ENCODE data around the gene SLC6A16. TPM values are rescaled to one million over a fixed set of nuclear protein-coding genes. Genes with fewer than 3 reads are reported as not detected.

SLC6A16 gene
- total and polyA plus RNA-seq, 2 of the 8 experiments (the other 6 are each of a cell fraction or from before 2014, with no cell fraction given), result 1.1 to 1.5 TPM

- FAIRE-seq (no peak), DNase-seq (ENCODE audit: low read depth in 1 of 2, low spot score in 2 of 2) (no peak)
- Histone ChIP-seq H3K4me3 (ENCODE audit: extremely low read depth in 1 of 4, insufficient read depth in 2 of 4, low read depth in 3 of 4, low read length in 4 of 4) (no peak overlapping the region), H3K4ac (replicated peaks; ENCODE audit: insufficient read length, low read depth, low read length) (no peak overlapping the region), H2BK120ac (replicated peaks; ENCODE audit: low read depth, low read length) (no peak overlapping the region), H3K4me2 (ENCODE audit: insufficient read depth in 1 of 2, low read depth in 2 of 2, low read length in 2 of 2) (no peak overlapping the region), H4K20me1 (replicated peaks in 1 of 2; ENCODE audit: control insufficient read depth in 1 of 2, insufficient read depth in 2 of 2, low read length in 2 of 2) (no peaks in the 10 kb centered on the region), H3K27me3 (replicated peaks in 1 of 4; ENCODE audit: control insufficient read depth in 3 of 4, extremely low read depth in 1 of 4, insufficient read depth in 3 of 4, low read length in 3 of 4) (no peaks in the 10 kb centered on the region), H3K79me1 (ENCODE audit: low read depth, low read length) (no peaks in the 10 kb centered on the region), H3K27ac (ENCODE audit: low read depth, low read length) (no peak overlapping the region), H2AK5ac (ENCODE audit: low read depth, low read length) (no peak overlapping the region), H3K79me2 (ENCODE audit: control insufficient read depth in 1 of 2, insufficient read depth in 2 of 2, low read length in 2 of 2) (no peaks in the 10 kb centered on the region), H3K23me2 (ENCODE audit: low read depth, low read length) (no peaks in the 10 kb centered on the region), H2BK15ac (ENCODE audit: low read length) (no peak overlapping the region), H3K23ac (ENCODE audit: insufficient read length) (no peak overlapping the region), H3K4me1 (replicated peaks in 1 of 4; ENCODE audit: control insufficient read depth in 3 of 4, insufficient read depth in 4 of 4, low read length in 3 of 4) (no peaks in the 10 kb centered on the region), H3K9me3 (ENCODE audit: insufficient read depth in 2 of 2, low read depth in 1 of 2, low read length in 1 of 2) (no peaks in the 10 kb centered on the region), H3K36me3 (ENCODE audit: control insufficient read depth in 2 of 4, insufficient read depth in 4 of 4, low read length in 3 of 4) (no peaks in the 10 kb centered on the region), H4K5ac (ENCODE audit: insufficient read length, low read depth, low read length) (no peak overlapping the region), H3K9ac (replicated peaks in 1 of 4; ENCODE audit: extremely low read depth in 1 of 4, low read depth in 3 of 4, low read length in 3 of 4) (no peak overlapping the region), H2AFZ (ENCODE audit: low read length) (no peak overlapping the region), H2BK12ac (ENCODE audit: low read depth, low read length) (no peak overlapping the region), H4K8ac (ENCODE audit: extremely low read depth, insufficient read depth, low read length) (no peak overlapping the region), H2BK5ac (ENCODE audit: low read depth, low read length) (no peak overlapping the region), H3K18ac (ENCODE audit: extremely low read depth, low read length) (no peak overlapping the region), H2BK20ac (ENCODE audit: low read length) (no peak overlapping the region), H4K91ac (replicated peaks; ENCODE audit: insufficient read length, low read length) (no peak overlapping the region), H3K14ac (ENCODE audit: insufficient read length) (no peak overlapping the region), H3K56ac (replicated peaks; ENCODE audit: insufficient read length, low read depth, low read length) (no peak overlapping the region)
- 90% methylated on average over 8 of the region's 8 CpGs; no CpG with 5 or more reads in 1 of the 2 experiments for WGBS, 2 experiments (ENCODE audit: extremely low coverage in 1 of 2, insufficient coverage in 1 of 2, insufficient read length in 1 of 2, insufficient replicate concordance in 2 of 2, low coverage in 1 of 2, low lambda C conversion rate in 2 of 2, missing lambda C conversion rate in 1 of 2)
- ChIA-PET CTCF (ENCODE audit: partially characterized antibody) (interaction anchor here (1.0 to 2.6 kb wide), 5 partner anchors 13 to 70 kb away, joined by 3 to 10 read pairs (median 4); no protein-coding TSS in a partner anchor), POLR2A (ENCODE audit: partially characterized antibody) (interaction anchor here (0.6 kb wide), 1 partner anchor 17 kb away, joined by 3 read pairs; no protein-coding TSS in a partner anchor)
- no peak for TF ChIP-seq EZH2 (IDR thresholded peaks at IDR 0.05; ENCODE audit: low read depth, low read length, severe bottlenecking)
- no peak for TF ChIP-seq BACH1 (IDR thresholded peaks at IDR 0.05; ENCODE audit: low read length)
- no peak for TF ChIP-seq TEAD4 (IDR thresholded peaks at IDR 0.05; ENCODE audit: low read depth, low read length)
- no peak for TF ChIP-seq SP2 (IDR thresholded peaks at IDR 0.05; ENCODE audit: low read length)
- TF ChIP-seq, protein P1, sequence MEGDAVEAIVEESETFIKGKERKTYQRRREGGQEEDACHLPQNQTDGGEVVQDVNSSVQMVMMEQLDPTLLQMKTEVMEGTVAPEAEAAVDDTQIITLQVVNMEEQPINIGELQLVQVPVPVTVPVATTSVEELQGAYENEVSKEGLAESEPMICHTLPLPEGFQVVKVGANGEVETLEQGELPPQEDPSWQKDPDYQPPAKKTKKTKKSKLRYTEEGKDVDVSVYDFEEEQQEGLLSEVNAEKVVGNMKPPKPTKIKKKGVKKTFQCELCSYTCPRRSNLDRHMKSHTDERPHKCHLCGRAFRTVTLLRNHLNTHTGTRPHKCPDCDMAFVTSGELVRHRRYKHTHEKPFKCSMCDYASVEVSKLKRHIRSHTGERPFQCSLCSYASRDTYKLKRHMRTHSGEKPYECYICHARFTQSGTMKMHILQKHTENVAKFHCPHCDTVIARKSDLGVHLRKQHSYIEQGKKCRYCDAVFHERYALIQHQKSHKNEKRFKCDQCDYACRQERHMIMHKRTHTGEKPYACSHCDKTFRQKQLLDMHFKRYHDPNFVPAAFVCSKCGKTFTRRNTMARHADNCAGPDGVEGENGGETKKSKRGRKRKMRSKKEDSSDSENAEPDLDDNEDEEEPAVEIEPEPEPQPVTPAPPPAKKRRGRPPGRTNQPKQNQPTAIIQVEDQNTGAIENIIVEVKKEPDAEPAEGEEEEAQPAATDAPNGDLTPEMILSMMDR (IDR thresholded peaks at IDR 0.05; ENCODE audit: control extremely low read depth in 1 of 3, insufficient read depth in 1 of 3, low read depth in 1 of 3, low read length in 3 of 3), result no peak
- no peak for TF ChIP-seq ASH2L (IDR thresholded peaks at IDR 0.05; ENCODE audit: low read length)
- TF ChIP-seq YY1 (IDR thresholded peaks at IDR 0.05; ENCODE audit: low read depth, low read length), result no peak
- TF ChIP-seq BCL11A (IDR thresholded peaks at IDR 0.05; ENCODE audit: low read depth in 2 of 2, low read length in 2 of 2), result no peak
- TF ChIP-seq ZNF274 (IDR thresholded peaks at IDR 0.05; ENCODE audit: borderline replicate concordance, extremely low read depth, low read length), result no peak
- TF ChIP-seq, protein P2, sequence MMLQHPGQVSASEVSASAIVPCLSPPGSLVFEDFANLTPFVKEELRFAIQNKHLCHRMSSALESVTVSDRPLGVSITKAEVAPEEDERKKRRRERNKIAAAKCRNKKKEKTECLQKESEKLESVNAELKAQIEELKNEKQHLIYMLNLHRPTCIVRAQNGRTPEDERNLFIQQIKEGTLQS (IDR thresholded peaks at IDR 0.05; ENCODE audit: insufficient read depth, low read depth, low read length), result no peak
- no peak for TF ChIP-seq POU5F1 (IDR thresholded peaks at IDR 0.05; ENCODE audit: low read depth, low read length)
Observed at GRCh38 chr19:49295208-49295880, 29.6 kb downstream of the SLC6A16 start.

All from H1 (cell line).